Stimulated activated CD4-positive, alpha-beta T cell treated with anti-CD3 and anti-CD28 coated beads, Interleukin-4, amount 100 ng/mL, for 48 hours (primary cell): ENCODE measurements around the gene CCDC85B.

Experiments
- DNase-seq, 2 donors: peaks; one replicate each; pipeline ENCODE4 v3.0.0-alpha.2; 2020; ENCODE audit warnings: low read depth in 2 of 2

CCDC85B gene

DNA sequence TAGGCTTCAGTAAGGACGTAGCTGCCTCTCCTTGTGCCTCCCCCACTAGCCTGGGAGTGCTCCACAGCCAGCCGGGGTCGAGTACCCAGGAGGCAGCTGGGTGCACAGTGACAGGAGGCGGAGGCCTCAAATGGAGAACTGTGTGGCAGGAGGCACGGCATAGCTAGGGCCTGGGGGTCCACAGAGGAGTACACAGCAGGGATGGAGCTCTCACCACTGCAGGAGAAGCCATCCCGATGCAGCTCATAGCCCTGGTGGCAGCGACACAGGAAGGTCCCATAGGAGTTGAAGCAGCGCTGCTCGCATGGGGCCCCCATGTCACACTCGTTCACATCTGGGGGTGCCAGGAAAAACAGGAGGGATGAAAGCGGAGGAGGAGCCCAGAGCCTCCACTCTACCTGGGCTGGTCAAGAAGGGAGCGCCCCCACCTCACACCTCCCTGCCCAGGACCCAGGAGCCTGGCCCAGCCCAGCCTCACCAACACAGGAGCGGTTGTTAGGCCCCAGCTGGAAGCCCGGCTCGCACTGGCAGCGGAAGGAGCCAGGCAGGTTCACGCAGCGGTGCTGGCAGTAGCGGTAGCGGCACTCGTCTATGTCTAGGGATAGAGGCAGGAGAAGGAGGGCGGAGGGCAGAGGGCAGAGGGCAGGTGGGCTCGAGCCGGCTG lies 20.7 kb upstream of the CCDC85B start:
- DNase-seq = no peak

DNA sequence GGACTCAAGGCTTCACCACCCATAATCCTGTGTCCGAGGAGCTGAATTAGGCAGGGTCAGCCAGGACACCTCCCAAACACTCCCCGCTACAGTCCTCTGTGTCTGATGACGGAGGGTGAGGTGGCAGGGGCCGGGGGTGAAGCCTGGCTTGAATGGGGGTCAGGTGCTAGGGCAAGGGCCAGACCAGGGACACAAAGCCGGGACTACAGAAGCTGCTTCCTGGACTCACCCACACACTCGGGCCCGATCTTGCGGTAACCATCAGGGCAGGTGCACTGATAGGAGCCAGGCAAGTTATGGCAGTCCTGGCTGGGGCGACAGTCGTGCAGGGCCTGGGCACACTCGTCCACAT lies 20.2 kb upstream of the CCDC85B start:
- no peak for DNase-seq

DNA sequence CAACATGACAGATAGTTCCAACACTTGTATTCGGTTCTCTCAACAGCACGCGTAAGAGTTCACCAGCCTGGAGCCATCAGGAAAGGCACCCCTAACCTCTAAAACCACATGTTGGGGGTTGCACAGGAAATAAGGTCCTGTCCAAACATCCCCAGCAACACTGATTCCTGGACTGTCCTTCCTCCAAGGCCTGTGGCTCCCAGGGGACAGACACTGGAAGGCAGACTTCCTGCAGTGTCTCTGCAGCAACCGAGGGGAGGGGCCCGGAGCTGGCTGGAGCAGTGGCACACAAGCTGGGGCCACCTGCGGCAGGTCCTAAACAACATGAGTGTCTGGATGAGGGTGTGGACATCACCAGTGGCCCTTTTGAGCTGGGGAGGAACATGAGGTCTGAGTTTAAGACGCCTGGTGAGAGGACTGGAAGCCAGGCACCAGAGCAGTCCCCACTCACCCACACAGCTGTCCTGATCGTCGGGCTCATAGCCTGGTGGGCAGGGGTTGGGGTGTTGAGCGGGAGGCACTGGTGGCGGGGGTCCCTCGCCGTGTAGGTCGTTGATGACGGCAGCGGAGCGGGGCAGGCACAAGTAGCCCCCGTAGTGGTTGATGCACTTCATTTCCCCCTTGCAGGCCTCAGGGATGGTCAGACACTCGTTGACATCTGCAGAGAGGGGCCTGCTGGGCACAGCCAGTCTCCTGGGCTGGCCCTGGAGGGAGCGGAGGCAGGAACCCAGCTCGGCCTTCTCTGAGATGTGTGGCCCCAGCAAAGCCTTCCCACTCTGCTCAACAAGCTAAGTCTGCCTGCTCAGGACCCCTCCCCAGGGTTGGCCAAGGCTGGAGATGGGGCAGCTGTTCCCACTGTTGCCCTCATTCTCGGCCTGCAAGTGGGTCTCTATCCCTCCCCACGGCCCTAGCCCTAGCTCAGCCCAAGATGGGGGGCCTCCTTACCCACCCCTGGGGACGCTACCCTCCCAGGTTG lies 19.5 kb upstream of the CCDC85B start:
- DNase-seq = no peak

DNA sequence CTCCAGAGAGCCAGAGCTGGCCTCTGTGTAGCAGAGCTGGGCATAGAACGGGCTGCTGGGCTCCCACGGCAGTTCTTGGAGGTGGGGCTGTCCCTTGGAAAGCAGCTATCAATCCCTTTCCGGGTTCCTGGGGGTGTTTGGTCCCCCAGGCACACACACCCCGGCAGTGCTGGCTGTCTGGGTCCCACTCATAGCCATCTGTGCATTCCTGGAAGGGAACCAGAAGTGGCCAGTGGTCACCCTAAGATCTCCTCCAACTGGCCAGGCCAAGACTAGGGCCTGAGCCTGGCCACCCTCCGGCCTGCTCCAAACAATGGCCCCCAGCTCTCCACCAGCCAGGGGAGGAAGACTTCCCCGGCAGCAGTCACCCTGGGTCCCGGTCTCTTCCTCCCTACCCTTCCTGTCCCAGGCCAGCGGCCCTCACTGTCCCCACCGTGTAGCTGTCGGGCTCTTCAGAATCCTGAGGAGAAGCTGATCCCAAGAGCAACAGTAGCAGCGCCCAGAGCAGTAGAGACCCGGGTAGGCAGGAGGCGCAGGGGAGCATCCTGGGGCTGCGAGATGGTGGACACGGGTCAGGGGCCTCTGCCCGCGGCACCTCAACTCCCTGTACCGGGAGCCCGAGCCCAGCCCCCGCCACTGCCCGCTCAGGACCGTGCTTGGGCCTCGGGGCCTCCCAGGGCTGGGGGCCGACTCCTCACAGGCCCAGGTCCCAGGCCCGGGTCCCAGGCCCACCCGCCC lies 18.5 kb upstream of the CCDC85B start:
- no peak for DNase-seq

DNA sequence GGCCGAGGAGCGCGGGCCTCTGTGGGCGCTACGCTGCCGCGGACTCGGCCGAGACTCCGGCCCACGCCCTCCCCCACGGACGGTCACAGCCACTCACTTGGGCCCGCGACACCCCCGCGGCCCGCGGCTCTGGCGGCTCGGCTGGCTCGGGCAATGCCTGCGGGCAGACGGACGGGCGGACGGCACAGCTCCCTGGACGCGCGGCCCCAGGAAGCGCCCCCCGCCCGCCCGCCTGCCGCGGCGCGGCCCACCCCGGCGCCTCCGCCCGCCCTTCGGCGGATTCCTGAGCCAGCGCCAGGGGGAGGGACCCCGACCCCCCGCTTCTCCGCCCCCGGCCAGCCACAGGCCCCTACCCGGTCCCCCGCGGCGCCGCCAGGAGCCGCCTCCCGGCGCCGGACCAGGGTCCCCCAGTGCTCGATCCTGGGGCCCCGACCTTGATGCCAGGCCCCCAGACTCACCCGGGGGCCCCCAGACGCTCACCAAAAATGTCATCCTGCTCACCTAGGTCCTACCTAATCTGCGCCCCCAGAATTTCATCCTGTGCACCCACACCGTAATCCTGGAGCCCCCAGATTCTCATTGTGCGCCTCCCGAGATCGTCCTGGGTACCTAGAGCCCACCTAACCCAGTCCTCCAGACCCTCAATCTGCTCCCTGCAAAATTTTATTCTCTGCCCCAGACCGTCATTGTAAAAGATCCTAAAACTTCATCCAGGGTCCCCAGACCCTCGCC lies 17.7 kb upstream of the CCDC85B start, which contains the start of gene EFEMP2:
EFEMP2 (minus strand) TSS at position 215 of the 732 bp plus-strand sequence. CDS start 446 bp downstream, outside the sequence.
- DNase-seq = no peak

DNA sequence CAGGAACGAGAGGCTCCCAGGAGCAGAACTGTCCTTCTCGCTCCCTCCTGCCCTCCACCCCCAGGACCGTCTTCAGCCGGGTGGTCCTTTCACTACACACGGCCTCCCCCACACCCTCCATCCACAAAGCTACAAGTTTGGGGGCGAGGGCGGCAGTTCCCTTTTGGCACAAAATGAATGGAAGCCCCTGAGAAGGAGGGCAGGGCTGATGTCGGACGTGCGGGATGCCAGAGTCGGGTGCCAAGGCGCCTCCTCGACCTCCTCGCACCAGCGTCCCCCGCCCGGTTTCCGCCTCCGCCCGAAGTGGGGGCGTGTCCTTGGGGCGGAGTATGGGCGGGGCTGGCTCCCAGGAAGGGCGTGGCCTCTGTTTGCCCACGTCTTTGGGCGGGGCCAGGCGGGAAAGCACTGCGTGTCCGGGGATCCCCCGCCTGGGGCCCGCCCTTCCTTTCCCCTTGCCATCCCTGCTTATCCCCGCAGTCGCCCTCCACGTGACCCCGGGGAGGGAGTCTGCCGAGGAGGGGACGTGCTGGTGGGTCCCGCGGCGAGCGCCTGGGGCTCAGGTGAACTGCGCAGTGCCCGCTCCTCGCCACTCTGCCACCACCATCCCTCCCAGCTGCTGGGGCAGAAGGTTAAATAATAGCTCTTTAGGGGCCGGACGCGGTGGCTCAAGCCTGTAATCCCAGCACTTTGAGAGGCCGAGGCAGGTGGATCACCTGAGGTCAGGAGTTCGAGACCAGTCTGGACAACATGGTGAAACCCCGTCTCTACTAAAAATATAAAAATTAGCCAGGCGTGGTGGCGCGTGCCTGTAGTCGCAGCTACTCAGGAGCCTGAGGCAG lies 16.9 kb upstream of the CCDC85B start:
- DNase-seq = peak; percentile 92 to 98

DNA sequence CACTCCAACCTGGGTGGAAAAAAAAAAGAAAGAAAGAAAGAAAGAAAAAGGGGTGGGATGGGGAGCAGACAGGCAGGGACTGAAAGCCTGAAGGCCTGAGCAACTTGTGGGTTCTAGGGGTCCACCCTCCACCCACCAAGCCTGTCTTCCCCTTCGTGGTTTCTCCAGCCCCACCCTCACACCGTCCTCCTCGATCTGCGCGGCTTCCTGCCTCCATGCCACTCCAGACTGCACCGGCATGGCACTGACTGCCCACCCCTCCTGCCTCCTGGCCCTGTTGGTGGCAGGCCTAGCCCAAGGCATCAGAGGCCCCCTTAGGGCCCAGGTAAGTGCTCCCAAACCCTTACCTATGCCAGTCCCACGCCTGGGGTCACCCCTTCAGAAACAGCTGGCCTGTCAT lies 10.9 kb upstream of the CCDC85B start, which contains the start of gene CTSW:
CTSW (plus strand) TSS at position 221 of the 400 bp plus-strand sequence; CDS start at position 239, 18 bp downstream.
- DNase-seq = no peak

DNA sequence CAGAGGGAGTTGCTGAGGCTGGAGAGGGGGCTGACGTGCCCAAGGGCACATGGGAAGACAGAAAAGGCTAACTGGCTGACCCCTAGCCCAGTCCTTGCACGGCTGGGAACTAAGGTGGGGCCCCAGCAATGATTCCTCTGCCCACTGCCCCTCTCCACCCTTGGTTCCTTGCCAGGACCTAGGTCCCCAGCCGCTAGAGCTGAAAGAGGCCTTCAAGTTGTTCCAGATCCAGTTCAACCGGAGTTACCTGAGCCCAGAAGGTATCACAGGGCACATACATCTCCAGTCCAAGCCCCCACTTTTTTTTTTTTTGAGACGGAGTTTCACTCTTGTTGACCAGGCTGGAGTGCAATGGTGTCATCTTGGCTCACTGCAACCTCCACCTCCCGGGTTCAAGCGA lies 10.4 kb upstream of the CCDC85B start:
- DNase-seq = no peak

DNA sequence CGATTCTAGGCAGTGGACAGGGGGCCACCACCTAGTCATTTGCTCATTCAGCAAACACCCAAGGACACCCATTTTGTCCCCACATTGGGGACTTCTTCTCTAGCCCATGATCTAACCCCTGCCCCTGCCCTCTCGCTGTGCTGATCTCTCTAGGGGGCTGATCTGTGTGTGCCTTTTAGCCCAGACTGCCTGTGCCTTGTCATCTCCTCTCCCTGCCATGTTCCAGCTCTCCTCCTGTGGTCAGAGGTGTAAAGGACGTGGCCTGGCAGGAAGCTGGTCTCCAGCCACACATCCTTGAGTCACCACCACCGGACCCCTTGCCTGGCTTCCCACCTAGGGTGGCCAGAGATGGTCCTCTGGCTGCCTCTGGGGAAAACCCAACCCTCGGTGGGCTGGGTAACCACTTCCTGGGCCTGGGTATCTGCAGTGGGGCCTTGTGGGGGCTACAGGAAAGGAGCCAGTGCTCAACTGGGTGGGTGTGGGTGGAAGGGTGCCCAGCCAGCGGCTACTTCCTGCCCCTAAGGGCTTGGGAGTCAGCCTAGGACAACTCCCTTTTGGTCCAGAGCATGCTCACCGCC lies 9.5 kb upstream of the CCDC85B start:
- DNase-seq = no peak

DNA sequence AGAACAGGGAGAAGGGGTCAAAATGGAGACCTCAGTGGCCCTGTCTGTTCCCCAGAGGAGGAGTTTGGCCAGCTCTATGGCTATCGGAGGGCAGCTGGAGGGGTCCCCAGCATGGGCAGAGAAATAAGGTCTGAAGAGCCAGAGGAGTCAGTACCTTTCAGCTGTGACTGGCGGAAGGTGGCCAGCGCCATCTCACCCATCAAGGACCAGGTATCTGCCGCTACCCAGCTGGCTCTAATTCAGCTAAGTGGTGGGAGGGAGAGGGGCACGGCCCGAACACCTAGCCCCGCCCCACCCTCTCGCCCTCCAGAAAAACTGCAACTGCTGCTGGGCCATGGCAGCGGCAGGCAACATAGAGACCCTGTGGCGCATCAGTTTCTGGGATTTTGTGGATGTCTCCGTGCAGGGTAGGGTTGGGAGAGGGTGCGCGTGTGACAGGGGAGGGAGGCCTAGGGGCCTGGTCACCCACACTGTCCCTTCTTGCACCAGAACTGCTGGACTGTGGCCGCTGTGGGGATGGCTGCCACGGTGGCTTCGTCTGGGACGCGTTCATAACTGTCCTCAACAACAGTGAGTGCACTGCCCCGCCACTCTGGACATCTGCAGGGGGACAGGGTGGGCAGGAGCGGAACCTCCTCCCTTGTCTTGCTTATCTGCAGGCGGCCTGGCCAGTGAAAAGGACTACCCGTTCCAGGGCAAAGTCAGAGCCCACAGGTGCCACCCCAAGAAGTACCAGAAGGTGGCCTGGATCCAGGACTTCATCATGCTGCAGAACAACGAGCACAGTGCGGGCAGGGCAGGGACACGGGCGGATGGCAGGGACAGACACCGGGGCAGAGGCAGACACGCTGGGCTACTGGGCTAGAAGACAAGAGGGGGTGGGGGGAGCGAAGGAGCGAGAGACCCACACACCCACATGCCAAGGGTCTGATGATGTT lies 8.1 kb upstream of the CCDC85B start:
- DNase-seq = no peak

DNA sequence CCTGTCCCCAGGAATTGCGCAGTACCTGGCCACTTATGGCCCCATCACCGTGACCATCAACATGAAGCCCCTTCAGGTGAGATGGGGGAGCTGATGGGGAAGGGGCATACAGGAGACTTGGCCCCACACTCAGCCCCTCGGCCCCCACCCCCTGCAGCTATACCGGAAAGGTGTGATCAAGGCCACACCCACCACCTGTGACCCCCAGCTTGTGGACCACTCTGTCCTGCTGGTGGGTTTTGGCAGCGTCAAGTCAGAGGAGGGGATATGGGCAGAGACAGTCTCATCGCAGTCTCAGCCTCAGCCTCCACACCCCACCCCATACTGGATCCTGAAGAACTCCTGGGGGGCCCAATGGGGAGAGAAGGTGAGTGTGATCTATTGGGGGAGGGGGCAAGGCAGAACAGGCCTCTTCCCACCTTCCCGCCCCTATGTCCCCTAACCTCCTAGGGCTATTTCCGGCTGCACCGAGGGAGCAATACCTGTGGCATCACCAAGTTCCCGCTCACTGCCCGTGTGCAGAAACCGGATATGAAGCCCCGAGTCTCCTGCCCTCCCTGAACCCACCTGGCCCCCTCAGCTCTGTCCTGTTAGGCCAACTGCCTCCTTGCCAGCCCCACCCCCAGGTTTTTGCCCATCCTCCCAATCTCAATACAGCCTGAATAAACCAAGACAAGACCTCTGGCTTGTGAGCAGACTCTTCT lies 7.3 kb upstream of the CCDC85B start:
- no peak for DNase-seq

DNA sequence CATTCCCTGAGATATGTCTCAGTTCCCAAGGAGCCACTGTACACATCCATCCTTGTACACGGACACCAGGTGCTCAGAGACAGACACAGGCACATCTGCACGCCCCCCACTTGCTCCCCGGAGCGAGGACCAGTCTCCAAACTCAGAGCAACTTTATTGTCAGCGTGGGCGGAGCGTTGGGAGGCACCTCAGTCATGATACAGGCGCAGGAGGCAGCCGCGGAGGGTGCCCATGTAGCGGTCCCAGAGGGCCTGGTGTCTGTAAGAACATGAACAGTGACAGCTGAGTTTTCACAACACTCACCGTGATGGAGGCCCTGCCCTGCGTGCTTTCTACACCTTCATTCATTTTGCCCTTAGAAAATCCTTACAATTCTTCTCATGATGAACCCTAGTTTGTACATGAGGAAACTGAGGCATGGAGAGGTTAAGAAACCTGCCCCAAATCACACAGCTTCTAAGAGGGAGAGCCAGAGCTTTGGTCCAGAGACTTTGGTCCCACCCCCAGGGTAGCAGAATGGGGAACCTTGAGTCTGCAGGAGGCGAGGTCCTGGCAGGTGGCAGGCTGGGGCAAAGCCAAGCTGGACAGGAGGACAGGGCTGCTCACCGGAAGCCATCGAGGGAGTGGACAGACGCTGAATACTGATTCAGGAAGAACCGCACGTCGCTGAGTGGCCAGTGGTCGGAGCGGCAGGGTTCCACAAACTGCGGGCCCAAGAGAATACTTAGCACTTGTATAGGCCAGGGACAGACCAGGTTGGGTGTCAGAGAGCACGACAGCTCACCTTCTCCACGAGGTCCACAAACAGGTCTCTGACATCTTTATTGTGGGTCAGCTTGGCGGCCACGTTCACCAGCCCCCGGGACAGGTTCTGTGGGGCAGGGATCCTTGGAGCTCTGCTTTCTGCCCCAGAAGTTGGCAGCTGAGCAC lies 6.4 kb upstream of the CCDC85B start:
- no peak for DNase-seq

DNA sequence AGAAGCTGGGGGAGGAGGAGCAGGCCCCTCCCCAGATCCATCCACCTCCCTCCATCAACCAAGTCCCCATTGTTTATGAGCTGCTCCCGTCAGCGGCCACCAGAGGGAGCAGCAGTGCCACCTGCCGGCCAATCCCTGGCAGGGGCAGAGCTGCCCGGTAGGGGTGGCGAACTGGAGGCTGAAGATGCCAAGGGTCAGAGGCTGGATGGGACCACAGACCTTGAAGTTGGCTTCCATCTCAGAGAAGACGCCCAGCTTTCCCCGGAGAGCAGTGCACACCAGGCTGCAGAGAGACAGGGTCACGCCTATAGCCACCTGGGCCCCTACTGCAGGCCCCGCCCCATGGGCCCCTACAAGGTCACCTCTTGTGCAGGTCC lies 5.8 kb upstream of the CCDC85B start:
- peak; percentile 71 to 74 for DNase-seq

DNA sequence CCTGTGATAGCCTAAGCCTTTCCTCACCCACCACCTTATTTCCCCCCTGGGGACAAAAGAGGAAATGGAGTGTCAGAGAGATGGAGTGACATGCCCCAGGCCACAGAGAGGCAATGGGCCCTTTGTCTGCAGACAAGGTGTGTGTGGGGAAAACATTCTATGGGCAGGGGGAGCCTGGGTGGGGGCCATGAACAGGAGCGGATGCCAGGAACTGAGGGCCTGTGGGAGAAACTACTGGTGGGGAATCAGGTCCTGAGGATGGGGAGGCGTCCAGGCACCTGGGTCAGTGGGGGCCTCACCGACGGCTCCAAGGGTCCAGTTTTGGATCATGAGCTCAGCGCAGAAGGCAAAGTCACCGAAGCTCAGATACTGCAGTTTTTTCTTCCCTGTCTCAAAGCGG lies 5.2 kb upstream of the CCDC85B start:
- no peak for DNase-seq

DNA sequence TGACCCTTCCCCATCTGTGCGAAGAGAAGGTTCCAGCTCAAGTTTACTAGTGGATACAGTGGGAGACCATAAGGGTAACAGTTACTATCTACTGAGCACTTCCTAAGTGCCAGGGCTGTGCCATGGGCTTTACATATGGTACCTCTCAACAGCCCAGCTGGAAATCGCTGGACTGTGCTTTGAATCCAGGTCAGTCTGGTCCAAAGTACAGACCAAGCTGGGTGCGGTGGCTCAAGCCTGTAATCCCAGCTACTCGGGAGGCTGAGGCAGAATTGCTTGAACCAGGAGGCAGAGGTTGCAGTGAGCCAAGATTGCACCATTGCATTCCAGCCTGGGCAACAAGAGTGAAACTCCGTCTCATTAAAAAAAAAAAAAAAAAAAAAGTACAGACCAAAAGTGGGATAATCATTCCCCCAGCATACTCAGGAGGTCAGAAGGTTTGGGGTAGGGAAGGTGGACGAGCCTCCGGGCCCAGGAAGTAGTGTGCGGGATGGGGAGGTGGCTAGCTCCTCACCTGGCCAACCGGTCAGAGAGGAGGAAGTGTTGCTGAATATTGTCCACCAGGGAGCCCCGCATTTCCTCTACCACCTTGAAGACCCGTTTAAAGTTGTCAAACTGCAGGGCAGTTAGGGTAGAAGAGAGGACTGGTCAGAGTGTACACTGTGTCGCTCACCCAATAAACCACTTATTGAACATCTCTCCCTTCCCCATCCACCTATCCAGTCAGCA lies 4.5 kb upstream of the CCDC85B start:
- DNase-seq = no peak

DNA sequence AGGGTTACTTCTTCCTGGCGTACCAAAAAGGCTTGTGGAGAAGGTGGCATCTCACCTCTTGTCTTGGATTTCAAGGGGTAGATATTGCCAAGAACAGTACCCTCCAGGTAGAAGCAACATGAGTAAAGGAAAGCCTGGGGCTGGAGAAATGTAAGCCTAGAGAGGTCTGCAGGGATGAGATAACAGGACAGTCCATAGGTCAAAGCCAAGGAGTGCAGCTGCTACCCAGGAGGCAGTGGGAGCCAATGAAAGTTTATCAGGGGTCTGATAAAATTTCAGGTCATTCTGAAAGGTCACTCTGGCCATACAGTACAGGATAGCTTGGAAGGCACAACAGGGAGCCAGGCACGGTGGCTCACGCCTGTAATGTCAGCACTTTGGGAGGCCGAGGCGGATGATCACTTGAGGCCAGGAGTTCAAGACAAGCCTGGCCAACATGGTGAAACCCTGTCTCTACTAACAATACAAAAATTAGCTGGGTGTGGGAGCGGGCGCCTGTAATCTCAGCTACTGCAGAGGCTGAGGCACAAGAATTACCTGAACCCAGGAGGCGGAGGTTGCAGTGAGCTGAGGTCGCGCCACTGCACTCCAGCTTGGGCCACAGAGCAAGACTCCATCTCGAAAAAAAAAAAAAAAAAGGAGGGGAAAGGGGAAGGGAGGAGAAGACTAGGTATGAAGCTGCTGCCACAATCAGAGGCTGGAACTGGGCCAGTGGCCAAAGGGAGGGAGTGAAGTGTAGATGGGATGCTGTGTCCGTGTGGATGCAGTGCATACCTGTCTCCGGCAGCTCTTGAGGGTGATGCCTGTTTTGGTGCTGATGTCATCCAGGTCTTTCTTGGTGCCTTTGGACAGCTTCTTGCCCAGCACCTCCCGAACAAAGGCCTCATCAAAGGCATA lies 3.4 kb upstream of the CCDC85B start:
- no peak for DNase-seq
